HT1080 (cell line): Measurements from ENCODE around the gene MDGA2. TPM values are rescaled to one million over a fixed set of nuclear protein-coding genes. Genes with fewer than 3 reads are reported as not detected.

ENCODE experiments used
- DNase-seq: peaks from one replicate; pipeline ENCODE4 v3.0.0-alpha.2; 2015; ENCODE audit warnings: low read depth
- polyA plus RNA-seq, 2 experiments: library from polyadenylated mRNA; depleted of rRNA; stranded (reverse); fragments of >200 nt; gene quantifications; 2 replicates each; pipeline ENCODE4 v1.2.3, GENCODE V29; 2015
- total RNA-seq: library from RNA; depleted of rRNA; stranded (reverse); fragments of >200 nt; shearing (Covaris generic); gene quantifications from 2 replicates; pipeline ENCODE4 v1.2.3, GENCODE V29; 2014; rRNA removed

Gene MDGA2
- 3.1 and 4.2 TPM in 2 replicates for total RNA-seq
- 0.37 and 1.1 TPM in 2 replicates for polyA plus RNA-seq (2015; cell fraction: cytosol; rRNA removed)
- 1.3 and 2.6 TPM in 2 replicates for polyA plus RNA-seq (2015; cell fraction: nucleus; rRNA removed)

GRCh38 chr14:47675466-47676314 is at the start of gene MDGA2:
TSS of gene MDGA2 (minus strand) at chr14:47675605.
- DNase-seq: peak; percentile 88

DNA sequence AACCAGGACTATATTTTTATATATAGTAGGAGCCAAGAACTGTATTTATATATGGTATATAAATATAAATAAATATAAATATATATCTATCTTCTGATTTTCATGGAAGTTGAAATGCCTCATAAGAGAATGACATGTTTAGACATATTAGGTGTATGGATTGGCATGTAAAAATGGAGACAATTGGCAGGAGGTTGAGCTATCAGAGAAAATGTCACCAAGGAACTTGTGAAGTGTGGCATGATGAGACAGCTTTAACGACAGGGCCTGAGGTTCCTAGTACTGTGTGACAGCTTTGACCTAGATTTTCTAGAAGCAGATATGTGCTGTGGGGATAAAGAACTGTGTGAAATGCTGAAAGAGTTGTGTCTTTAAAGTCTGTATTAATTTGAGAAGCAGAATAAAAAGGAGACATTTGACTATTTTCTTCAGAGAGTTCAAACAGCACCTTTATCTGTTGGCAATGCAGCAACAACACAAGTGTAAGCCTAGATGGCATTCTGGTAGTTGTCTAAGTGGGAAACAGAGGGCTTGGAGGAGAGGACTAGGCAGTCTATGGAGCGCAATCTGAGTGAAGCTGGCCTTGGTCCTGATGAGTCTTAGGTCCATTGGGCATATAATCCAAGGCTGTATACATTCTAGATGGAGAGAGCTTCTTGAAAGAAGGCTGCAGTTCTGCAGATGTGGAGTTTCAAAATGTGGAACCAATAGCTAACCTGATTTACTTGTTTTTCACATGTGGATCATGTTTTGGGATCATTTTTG is 47.7 kb upstream of the MDGA2 start:
- no peak for DNase-seq

- no peak for DNase-seq
Observed at GRCh38 chr14:47720281-47720680, 44.9 kb upstream of the MDGA2 start.

- peak; percentile 80 for DNase-seq
Observed at GRCh38 chr14:47715330-47715729, 39.9 kb upstream of the MDGA2 start.

DNA sequence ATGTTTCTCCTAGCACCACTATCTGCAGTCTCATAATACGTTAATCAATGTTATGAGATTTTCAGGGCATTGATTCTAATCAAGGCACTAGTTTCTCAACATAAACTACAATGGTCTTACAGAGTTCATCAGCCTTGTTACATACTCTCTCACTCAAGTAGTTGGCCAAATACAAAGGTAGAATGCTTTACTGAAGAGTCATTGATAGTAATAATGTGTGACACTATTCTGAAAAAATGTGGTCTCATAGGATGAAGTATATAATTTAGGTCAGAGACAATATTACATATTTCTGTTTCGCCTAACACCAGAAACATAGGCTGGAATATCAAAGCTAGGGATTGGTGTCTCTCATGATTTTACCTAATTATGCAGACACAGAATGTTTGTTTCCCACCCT is 35.2 kb upstream of the MDGA2 start:
- peak; percentile 24 for DNase-seq

DNA sequence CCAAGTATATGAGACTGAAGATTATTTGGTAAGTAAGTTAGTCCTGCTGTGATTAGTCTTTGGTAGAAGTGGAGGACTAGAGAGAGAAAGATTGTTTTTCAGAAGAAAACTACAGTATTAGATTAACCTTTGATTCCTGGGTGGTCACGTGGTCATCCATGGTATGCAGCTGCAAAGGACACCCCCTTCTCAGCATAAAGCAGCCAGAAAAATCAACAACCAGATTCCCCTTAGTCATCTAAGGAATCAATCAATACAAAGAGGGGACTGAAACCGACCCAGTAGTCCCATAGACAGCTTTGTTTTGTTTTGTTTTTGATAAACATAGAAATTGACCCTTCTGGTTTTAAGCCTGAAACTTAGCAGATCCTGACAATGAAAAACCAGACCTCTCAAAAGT is 30.3 kb upstream of the MDGA2 start:
- DNase-seq: no peak

GRCh38 chr14:47691829-47692228 is 16.4 kb upstream of the MDGA2 start:
- DNase-seq: no peak

DNA sequence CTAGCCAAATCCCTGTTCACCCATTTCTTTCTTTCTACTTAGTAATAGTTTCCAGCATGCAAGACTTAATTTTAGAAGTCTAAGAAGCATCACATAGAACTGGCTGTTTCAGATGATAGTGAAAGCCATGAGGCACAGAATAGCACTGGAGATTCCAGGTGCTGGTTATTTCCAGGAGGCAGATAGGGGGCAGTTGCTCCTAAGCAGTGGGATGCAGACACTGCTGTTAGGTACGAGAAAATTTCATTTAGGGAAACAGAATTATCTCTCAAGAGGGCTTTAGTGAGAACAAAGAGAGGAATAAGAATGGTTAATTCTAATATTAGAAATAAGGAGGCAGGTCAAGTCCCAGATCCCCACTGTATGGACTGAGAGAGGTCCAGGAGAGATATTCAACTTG is 3.6 kb upstream of the MDGA2 start:
- no peak for DNase-seq

DNA sequence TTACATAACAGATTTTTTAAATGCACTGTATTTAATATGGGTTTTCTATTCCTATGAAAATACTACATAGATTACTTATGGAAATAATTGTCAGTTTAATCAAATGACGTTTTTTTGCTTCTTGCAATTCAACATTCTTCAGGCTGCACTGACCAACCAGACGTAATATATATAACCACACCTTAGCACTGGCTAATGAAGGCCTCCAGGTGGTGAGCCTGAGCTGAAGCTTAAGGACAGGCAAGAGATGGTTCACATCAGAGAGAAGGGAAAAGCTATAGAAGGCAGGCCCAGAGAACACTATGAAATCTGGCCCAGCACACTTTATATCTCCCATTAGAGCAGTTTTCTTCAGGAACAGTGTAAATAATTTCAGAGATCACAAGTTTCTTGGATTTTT is 2.8 kb upstream of the MDGA2 start:
- DNase-seq: no peak

DNA sequence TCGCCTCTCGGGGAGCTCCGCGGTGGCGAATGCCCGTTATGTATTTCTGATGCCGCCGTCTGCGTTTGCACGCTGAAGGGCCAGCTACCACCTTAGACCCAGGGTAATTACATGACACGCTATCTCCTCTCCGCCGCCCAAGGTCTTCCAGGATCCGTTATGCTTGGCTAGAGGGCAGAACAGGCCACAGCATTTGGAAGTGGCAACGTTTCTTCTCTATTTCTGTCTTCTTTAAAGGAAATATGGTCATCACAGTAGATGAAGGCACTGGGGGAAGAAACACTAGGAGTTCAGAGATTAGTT is 861 bp upstream of the MDGA2 start:
- no peak for DNase-seq

DNA sequence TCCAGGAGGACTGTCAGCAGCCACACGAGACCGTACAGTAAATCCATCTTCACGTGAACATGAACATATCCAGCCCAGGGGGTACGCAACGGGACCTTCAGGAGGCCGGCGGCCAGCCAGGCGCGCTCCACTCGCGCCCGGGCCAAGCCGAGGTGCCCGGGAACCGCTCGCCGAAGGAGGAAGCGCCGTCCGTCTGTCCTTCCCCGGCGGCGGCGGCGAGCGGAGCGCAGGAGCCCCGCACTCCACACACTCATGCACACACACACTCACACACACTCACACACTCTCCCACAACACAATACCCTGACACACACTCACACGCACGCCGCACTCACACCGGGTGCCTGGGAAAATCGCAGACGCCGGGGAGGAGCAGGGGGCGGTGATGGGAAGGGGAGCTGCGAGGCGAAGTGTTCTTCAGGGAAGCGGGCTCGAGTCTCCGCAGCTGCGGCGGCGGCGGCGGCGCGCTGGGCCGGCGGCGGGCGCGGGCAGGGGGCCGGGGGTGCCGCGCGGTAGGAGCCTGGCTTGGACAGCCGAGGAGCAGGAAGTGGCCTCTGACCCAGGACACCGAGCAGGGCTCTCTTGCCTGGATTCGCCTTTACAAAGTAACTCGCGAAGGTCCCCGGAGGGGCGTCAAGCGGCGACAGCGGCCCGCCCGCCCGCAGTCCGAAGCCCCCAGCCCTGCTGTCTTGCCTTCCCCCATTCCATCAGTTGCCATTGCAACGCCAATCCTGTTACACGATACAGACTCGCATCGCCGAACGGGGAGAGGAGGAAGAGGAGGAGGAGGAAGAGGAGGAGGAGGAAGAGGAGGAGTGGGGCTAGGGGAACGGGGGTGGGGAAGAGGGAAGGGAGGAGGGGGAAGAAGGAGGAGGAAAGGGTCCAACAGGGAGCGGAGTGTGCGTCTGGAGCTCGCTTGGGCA is 601 bp downstream of the MDGA2 start:
- no peak for DNase-seq

DNA sequence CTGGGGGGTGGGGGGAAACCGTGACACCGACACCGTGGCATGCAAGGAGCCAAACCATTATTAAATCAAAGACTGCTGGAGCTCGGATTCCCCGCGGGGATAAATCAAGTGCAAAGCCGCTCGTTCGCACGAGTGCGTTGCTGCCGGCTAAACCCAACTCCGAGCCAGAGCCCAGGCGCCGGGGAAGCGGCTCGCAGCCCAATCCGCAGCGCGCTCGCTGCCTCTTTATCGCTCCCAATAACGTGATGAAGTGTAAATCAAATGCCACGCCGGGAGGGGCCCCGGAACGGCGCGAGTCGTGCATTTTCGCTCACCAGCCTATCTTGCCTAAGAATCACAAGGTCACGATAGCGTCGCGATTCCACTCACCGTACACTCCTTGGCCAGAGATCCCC is 1.3 kb downstream of the MDGA2 start:
- no peak for DNase-seq

DNA sequence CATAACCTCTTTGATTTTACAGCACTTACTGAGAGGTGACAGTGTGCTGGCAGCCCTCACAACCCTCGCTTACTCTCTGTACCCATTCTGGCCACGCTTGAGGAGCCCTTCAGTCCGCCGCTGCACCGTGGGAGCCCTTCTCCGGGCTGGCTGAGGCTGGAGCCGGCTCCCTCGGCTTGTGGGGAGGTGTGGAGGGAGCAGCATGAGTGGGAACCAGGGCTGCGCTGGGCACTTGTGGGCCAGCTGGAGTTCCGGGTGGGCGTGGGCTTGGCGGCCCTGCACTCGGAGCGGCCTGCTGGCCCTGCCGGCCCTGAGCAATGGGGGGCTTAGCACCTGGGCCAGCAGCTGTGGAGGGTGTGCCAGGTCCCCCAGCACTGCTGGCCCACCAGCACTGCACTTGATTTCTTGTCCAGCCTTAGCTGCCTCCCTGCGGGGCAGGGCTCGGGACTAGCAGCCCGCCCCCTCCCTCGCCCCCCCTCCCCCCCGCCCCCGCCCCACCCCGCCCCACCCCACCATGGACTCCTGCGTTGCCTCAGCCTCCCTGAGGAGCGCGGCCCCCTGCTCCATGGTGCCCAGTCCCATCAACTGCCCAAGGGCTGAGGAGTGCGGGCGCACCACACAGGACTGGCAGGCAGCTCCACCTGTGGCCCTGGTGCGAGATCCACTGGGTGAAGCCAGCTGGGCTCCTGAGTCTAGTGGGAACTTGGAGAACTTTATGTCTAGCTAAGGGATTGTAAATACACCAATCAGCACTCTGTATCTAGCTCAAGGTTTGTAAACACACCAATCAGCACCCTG is 9.9 kb downstream of the MDGA2 start:
- no peak for DNase-seq

GRCh38 chr14:47662466-47662865 is 12.9 kb downstream of the MDGA2 start:
- peak; percentile 53 for DNase-seq

- no peak for DNase-seq
Observed at GRCh38 chr14:47660158-47660557, 15.2 kb downstream of the MDGA2 start.

DNA sequence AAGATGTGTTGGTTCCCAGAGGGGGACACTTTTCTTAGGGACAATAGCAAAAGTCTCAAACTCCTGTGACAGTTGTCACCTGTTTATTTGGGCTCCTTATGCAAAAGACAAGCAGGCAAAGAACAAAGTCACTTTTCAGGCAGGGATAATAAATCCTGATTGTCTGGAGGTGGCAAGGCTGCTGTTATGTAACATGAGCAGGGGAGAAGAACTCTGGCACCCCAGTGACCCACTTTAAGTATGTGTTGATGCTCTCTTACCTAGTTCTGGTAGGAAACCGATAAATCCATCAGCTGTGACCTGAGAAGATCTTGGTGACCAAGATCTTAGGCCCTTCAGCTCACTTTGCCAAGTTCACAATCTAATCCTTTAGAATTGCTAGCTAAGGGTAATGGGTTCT is 17.4 kb downstream of the MDGA2 start:
- no peak for DNase-seq

- DNase-seq: no peak
Observed at GRCh38 chr14:47657143-47657542, 18.3 kb downstream of the MDGA2 start.

DNA sequence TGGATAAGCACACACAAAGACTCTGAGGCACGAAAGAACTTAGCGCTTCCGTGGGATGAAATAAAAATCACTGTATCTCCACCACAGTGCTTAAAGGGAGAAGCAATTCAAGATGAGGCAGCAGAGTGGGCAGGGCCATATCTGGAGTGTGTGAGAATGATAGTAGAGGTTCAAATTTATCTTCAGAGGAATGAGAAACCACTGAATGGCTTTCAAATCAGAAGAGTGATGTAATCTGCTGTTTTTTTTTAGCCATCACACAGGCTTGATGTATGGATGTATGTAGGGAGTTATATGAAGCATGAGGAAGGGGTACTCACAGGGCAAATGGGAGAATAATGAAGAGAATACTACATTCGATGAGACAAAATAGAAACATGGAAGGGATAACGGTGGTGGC is 24.1 kb downstream of the MDGA2 start:
- DNase-seq: no peak

GRCh38 chr14:47637753-47638152 is 37.7 kb downstream of the MDGA2 start:
- DNase-seq: peak; percentile 14

- peak; percentile 65 for DNase-seq
Observed at GRCh38 chr14:47626151-47627035, 49.0 kb downstream of the MDGA2 start.
